GM19035 (cell line): ENCODE data around the gene NWD2.
"Not testable (repeated sequence)": the region's sequence is repeated elsewhere in the genome, so short reads cannot be mapped to it uniquely, and the experiment has no call there.

Source experiments
- ATAC-seq: cut with Tn5 transposase; IDR thresholded peaks from one replicate; pipeline ENCODE4 v1.9.1; 2021; ENCODE audit not compliant: unreplicated experiment

The NWD2 gene

DNA sequence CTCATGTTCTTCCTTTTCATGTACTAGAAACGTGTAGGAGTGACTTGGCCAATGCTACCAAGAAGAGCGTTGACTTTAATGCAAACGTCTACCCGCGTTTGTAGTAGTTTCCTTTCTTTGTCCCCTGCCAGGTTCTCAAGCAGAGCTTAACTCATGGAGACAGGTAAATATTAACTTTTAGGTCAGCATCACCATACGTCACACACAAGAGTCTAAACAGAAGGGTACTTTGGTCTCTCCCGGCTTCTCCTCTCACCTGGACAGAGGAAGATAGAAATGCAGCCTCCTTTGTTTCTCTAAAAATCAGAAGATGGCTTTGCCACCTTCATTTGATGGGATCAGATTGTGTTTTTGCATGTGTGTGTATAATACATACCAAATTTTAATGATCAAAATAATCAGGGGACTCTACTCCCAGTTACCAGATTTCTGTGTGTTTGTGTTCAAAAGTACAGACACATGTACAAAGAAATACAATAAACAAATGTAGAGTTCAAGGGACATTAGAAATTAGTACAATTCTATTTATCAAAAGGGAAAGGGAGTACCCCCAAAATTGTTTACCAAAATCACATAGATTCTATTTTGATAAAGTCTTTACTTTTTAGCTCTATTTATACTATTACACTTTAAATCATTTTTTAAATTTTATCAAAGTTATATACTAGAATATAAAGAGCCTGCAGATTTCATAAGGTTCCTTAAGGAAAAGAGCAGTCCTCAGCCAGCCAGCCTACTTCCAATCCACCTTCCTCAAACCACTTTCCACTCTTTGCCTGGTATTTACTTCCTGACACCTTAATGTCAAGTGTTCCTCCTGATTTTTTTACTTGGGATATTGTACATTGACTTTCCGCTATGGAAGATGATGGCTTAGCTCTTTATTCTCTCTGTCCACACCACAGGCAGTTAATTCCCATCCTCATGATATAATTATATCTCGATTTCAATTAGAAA is 246.1 kb downstream of the NWD2 start:
- no peak for ATAC-seq

- not testable (repeated sequence) for ATAC-seq
Observed at GRCh38 chr4:37495353-37495752, 250.8 kb downstream of the NWD2 start.
